Cardiac fibroblast (primary cell): ENCODE measurements around the gene GTF3C1.
A peak's percentile ranks its signal among the peaks of the same experiment; 100 is the strongest.
"Not testable (repeated sequence)": the region's sequence is repeated elsewhere in the genome, so short reads cannot be mapped to it uniquely, and the experiment has no call there.

Experiments used
- DNase-seq, 2 donors: peaks; one replicate each; pipeline versions ENCODE4 v3.0.0 to v3.0.0-alpha.2; 2010; ENCODE audit warnings: low read depth in 2 of 2
- H3K4me3 ChIP-seq, 2 donors: replicated peaks in 1 of 2; 1 replicate in 1 of 2; 2 replicates in 1 of 2; pipeline ENCODE4 v1.5.1; 2011; ENCODE audit warnings: low read depth in 2 of 2, low read length in 2 of 2, mild to moderate bottlenecking in 2 of 2, moderate library complexity in 1 of 2
- CTCF ChIP-seq: IDR thresholded peaks from one replicate; pipeline ENCODE4 v1.5.1; 2011; ENCODE audit warnings: low read depth, mild to moderate bottlenecking, low read length, inconsistent platforms

GTF3C1 gene

DNA sequence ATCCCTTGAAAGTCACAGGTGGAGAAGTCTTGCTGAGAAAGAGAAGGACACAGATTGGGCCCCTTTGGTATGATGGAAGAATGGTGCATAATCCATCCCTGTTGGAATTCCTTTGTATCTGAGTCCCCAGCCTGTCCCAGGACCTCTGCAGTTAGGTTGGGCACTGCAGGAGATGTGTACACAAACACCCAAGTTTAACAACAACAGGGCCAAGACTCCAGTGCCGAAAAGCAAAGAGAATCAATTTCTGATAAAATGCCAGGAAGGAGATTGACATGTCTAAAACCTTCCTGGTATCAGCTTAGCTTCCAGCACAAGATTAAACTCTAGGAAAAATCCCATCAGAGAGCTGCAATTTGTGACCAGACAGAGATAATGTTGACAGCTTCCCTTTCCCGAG lies 33.2 kb upstream of the GTF3C1 start:
- TF ChIP-seq CTCF: no peak
- DNase-seq: no peak
- H3K4me3 ChIP-seq: no peak overlapping the region

- TF ChIP-seq CTCF: no peak
- peak; percentile 8 to 25 for DNase-seq
- no peak overlapping the region for H3K4me3 ChIP-seq
These were observed 29.6 kb upstream of the GTF3C1 start for GRCh38 chr16:27579087-27579980.

- TF ChIP-seq CTCF: no peak
- DNase-seq: no peak
- H3K4me3 ChIP-seq: no peak overlapping the region
These were observed 27.0 kb upstream of the GTF3C1 start for GRCh38 chr16:27576729-27577128.

GRCh38 chr16:27572711-27573110 lies 23.0 kb upstream of the GTF3C1 start:
- peak; percentile 43 to 69 for DNase-seq
- H3K4me3 ChIP-seq: no peak overlapping the region
- TF ChIP-seq CTCF: no peak

GRCh38 chr16:27571433-27572326 lies 22.0 kb upstream of the GTF3C1 start:
- no peak overlapping the region for H3K4me3 ChIP-seq
- TF ChIP-seq CTCF: no peak
- DNase-seq: no peak

- not testable (repeated sequence) for DNase-seq
These were observed 21.3 kb upstream of the GTF3C1 start for GRCh38 chr16:27570986-27571385.

DNA sequence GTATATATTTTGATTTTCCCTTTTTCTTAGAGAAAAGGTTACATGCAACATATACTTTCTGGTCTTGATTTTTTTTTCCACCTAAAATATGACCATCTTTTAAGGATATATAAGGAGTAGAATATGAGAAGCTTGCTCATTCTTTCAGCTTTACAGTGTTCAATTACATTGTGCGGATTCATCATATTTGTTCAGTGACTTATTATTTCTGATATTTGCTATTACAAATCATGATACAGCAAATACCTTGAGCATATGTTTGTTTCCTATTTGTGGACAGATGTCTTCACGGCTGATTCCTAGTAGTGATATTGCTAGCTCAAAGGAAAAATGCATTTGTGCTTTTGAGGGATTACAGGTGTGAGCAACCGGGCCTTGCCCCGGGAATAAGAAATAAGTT lies 18.4 kb upstream of the GTF3C1 start:
- peak in 1 of 2 donors; percentile 33 for DNase-seq
- TF ChIP-seq CTCF: no peak

More at GRCh38 chr16:27570986-27571385, 21.3 kb upstream of the GTF3C1 start:
- H3K4me3 ChIP-seq: not testable (repeated sequence)

More for the DNA sequence above, 18.4 kb upstream of the GTF3C1 start:
- no peak overlapping the region for H3K4me3 ChIP-seq
